Breast epithelium (tissue), 4 donors: ENCODE data around the gene PRKCD. TPM values are rescaled to one million over a fixed set of nuclear protein-coding genes. Genes with fewer than 3 reads are reported as not detected.

Source experiments
- DNase-seq, 2 donors: peaks; one replicate each; pipeline ENCODE4 v3.0.0-alpha.2; 2019; ENCODE audit warnings: low spot score in 2 of 2
- H3K27ac ChIP-seq, 2 donors: fragments of 200-600 bp; sonication (generic) in 1 of 2; one replicate each; pipeline ENCODE4 v1.5.1; 2016 to 2019; ENCODE audit warnings: mild to moderate bottlenecking in 1 of 2
- H3K27me3 ChIP-seq, 2 donors: fragments of 200-600 bp; sonication (generic) in 1 of 2; one replicate each; pipeline versions ENCODE4 v1.5.1 to v1.6.0; 2017 to 2019; ENCODE audit warnings: control low read depth in 1 of 2, mild to moderate bottlenecking in 1 of 2
- H3K36me3 ChIP-seq: fragments of 200-600 bp; one replicate; pipeline ENCODE4 v1.5.1; 2019
- H3K4me1 ChIP-seq, 2 donors: fragments of 200-600 bp; sonication (generic); one replicate each; pipeline ENCODE4 v1.5.1; 2016 to 2019; ENCODE audit warnings: control low read depth in 1 of 2
- H3K4me3 ChIP-seq, 3 donors: fragments of 200-600 bp; sonication (generic); 1 replicate in 2 of 3; 2 replicates in 1 of 3; pipeline ENCODE4 v1.5.1; 2016 to 2019; ENCODE audit warnings: mild to moderate bottlenecking in 3 of 3, moderate library complexity in 2 of 3
- H3K9me3 ChIP-seq, 2 donors: fragments of 200-600 bp; sonication (generic) in 1 of 2; one replicate each; pipeline ENCODE4 v1.5.1; 2016 to 2019; ENCODE audit warnings: control low read depth in 1 of 2
- POLR2A ChIP-seq: fragments of 450-650 bp; IDR thresholded peaks from one replicate; pipeline ENCODE4 v1.6.1; 2016; ENCODE audit warnings: antibody characterized with exemption, mild to moderate bottlenecking, moderate library complexity
- POLR2AphosphoS5 ChIP-seq, 3 donors: sonication (generic); formaldehyde crosslinking; IDR thresholded peaks; one replicate each; pipeline ENCODE4 v1.6.1; 2017; ENCODE audit warnings: antibody characterized with exemption in 3 of 3
- intact Hi-C: fragments of 100-400 bp; cut with DNase I; formaldehyde crosslinking; loops from one replicate; pipeline ENCODE4 v1.15.1; 2023; ENCODE audit warnings: low total_unique reads
- total RNA-seq, 3 donors: library from RNA; depleted of rRNA; stranded (reverse); fragments of >200 nt; gene quantifications; one replicate each; pipeline ENCODE4 v1.1.0, GENCODE V29; 2016
- TF ChIP-seq, protein P1 (sequence below), 3 donors: fragments of 450-650 bp; IDR thresholded peaks; one replicate each; pipeline ENCODE4 v1.5.1; 2016 to 2017; ENCODE audit warnings: antibody characterized with exemption in 3 of 3, mild to moderate bottlenecking in 3 of 3, moderate library complexity in 3 of 3

Gene PRKCD
- total RNA-seq, 3 donors from 2014 or later, result 14.0 to 36.8 (median 15.1) TPM

GRCh38 chr3:53162672-53163443 is 1.8 kb downstream of the PRKCD start:
- H3K36me3 ChIP-seq, result no peaks in the 10 kb centered on the region
- H3K4me3 ChIP-seq, result peak overlapping the region; percentile 76 to 99 (median 92)
- intact Hi-C loops, result no loop called here
- no peak for DNase-seq
- H3K27ac ChIP-seq, result peak overlapping the region; percentile 50 to 83
- H3K4me1 ChIP-seq, result peaks cover 10 to 20% of the 10 kb centered on the region in 2 donors
- no peaks in the 10 kb centered on the region for H3K9me3 ChIP-seq
- H3K27me3 ChIP-seq, result no peaks in the 10 kb centered on the region
- TF ChIP-seq POLR2A (no peak), POLR2AphosphoS5 (IDR thresholded peaks at IDR 0.05) (no peak)
- TF ChIP-seq, protein P1, sequence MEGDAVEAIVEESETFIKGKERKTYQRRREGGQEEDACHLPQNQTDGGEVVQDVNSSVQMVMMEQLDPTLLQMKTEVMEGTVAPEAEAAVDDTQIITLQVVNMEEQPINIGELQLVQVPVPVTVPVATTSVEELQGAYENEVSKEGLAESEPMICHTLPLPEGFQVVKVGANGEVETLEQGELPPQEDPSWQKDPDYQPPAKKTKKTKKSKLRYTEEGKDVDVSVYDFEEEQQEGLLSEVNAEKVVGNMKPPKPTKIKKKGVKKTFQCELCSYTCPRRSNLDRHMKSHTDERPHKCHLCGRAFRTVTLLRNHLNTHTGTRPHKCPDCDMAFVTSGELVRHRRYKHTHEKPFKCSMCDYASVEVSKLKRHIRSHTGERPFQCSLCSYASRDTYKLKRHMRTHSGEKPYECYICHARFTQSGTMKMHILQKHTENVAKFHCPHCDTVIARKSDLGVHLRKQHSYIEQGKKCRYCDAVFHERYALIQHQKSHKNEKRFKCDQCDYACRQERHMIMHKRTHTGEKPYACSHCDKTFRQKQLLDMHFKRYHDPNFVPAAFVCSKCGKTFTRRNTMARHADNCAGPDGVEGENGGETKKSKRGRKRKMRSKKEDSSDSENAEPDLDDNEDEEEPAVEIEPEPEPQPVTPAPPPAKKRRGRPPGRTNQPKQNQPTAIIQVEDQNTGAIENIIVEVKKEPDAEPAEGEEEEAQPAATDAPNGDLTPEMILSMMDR (IDR thresholded peaks at IDR 0.05), result no peak

DNA sequence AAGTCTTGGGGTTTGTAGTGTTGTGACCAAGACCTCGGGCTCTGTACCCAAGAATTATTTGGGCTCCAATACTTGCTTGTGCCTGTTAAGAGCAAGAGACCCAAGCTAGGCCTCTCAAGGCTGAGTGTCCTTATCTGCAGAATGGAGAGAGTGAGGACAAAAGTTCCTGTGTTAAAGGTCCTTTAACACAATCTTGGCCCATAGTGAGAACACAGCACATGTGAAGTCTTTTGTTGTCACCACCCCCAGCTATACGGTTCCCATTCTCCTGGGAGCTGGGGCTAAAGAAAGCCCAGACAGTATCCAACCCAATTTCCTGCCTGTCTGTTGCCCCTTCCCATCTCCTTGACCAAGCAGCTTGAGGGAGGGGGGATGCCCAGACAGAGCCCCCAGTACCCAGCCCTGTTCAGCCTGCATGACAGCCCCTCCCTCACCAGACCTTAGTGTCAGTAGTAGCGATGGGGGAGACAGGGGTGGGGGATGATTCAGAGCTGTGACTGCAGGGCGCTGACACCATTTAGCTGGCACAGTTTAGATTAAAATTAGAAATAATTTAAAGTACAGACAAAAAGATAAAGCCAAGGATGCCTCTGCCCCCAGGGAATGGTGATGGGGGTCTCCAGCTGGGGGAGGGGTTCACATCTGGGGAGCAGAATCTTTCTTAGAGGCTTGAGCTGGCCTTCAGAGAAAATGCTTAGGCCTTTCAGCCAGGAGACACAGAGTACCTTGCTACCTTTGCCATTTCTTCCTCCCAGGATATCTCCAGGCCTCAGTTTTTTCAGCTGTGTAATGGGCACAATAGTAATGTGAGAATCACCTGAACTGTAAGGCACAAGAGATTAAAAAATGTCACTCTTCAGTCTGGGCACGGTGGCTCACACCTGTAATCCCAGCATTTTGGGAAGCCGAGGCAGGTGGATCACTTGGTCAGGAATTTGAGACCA is 2.7 kb downstream of the PRKCD start:
- intact Hi-C loops, result no loop called here
- H3K4me3 ChIP-seq, result peak overlapping the region in 2 of 3 donors; percentile 92 to 99
- H3K27me3 ChIP-seq, result no peaks in the 10 kb centered on the region
- no peaks in the 10 kb centered on the region for H3K9me3 ChIP-seq
- peak overlapping the region; percentile 29 to 50 for H3K27ac ChIP-seq
- TF ChIP-seq, protein P1 (IDR thresholded peaks at IDR 0.05), result no peak
- TF ChIP-seq POLR2AphosphoS5 (IDR thresholded peaks at IDR 0.05) (no peak), POLR2A (no peak)
- H3K36me3 ChIP-seq, result no peaks in the 10 kb centered on the region
- H3K4me1 ChIP-seq, result peaks cover 10 to 20% of the 10 kb centered on the region in 2 donors
- DNase-seq, result no peak

- H3K27ac ChIP-seq, result peak overlapping the region in 1 of 2 donors; percentile 9
- H3K4me1 ChIP-seq, result peaks cover 10% of the 10 kb centered on the region in 2 donors
- TF ChIP-seq, protein P1 (IDR thresholded peaks at IDR 0.05), result no peak
- TF ChIP-seq POLR2AphosphoS5 (IDR thresholded peaks at IDR 0.05) (no peak), POLR2A (no peak)
- H3K36me3 ChIP-seq, result no peaks in the 10 kb centered on the region
- no peak overlapping the region for H3K4me3 ChIP-seq
- H3K9me3 ChIP-seq, result no peaks in the 10 kb centered on the region
- no peak for DNase-seq
- no peaks in the 10 kb centered on the region for H3K27me3 ChIP-seq
- intact Hi-C loops, result no loop called here
Measured at GRCh38 chr3:53164911-53165310, 3.9 kb downstream of the PRKCD start.

DNA sequence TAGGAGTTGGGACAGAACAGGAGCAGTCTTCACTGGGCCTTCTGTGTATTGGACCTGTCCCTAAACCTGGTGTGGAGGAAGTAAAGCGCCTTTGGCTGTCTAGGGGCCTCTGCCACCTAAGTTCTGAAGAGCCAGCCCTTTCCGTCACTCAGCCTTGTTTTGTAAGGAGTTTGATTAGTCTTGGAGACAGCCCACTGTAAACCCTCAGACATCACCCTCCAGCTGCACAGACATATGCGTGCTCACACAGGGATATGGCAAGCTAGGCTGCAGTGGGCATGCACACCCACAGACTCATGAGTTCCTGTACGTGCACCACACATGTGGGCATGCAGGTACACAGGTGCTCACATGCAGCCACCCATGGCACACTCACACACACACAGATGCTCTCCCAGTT is 5.2 kb downstream of the PRKCD start:
- H3K9me3 ChIP-seq, result no peaks in the 10 kb centered on the region
- intact Hi-C loops, result no loop called here
- no peaks in the 10 kb centered on the region for H3K36me3 ChIP-seq
- DNase-seq, result no peak
- TF ChIP-seq POLR2A (no peak), POLR2AphosphoS5 (IDR thresholded peaks at IDR 0.05) (no peak)
- TF ChIP-seq, protein P1 (IDR thresholded peaks at IDR 0.05), result no peak
- peaks cover 4 to 10% of the 10 kb centered on the region in 2 donors for H3K4me1 ChIP-seq
- no peaks in the 10 kb centered on the region for H3K27me3 ChIP-seq
- peak overlapping the region in 1 of 2 donors; percentile 62 for H3K27ac ChIP-seq
- peak overlapping the region in 1 of 3 donors; percentile 30 for H3K4me3 ChIP-seq
